GM12801 (cell line): Measurements from ENCODE around the gene APOBEC3B.
A peak's percentile ranks its signal among the peaks of the same experiment; 100 is the strongest.

ENCODE experiments used
- TF ChIP-seq, protein P1 (sequence below): IDR thresholded peaks from one replicate; pipeline ENCODE4 v1.5.1; 2011; ENCODE audit warnings: control low read depth; ENCODE audit not compliant: insufficient read length; ENCODE audit errors: extremely low read depth

Gene APOBEC3B

DNA sequence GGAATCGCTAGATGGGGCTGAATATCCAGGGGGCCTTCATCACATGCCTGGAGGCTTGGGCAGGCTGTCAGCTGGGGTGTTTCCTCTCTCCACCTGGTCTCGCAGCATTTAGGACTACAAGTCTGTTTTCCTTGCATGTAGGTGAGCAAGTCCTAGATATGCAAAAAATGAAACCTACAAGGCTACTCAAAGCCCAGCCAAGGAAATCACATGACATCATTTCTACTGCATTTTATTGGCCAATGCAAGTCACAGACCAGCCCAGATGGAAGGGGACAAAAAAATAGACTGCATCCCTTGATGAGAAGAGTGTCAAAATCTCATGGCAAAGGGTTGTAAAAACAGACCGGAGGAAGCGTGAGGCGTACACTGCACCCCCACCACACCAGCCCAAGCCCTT, 9.6 kb upstream of the APOBEC3B start:
- TF ChIP-seq, protein P1, sequence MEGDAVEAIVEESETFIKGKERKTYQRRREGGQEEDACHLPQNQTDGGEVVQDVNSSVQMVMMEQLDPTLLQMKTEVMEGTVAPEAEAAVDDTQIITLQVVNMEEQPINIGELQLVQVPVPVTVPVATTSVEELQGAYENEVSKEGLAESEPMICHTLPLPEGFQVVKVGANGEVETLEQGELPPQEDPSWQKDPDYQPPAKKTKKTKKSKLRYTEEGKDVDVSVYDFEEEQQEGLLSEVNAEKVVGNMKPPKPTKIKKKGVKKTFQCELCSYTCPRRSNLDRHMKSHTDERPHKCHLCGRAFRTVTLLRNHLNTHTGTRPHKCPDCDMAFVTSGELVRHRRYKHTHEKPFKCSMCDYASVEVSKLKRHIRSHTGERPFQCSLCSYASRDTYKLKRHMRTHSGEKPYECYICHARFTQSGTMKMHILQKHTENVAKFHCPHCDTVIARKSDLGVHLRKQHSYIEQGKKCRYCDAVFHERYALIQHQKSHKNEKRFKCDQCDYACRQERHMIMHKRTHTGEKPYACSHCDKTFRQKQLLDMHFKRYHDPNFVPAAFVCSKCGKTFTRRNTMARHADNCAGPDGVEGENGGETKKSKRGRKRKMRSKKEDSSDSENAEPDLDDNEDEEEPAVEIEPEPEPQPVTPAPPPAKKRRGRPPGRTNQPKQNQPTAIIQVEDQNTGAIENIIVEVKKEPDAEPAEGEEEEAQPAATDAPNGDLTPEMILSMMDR = no peak

DNA sequence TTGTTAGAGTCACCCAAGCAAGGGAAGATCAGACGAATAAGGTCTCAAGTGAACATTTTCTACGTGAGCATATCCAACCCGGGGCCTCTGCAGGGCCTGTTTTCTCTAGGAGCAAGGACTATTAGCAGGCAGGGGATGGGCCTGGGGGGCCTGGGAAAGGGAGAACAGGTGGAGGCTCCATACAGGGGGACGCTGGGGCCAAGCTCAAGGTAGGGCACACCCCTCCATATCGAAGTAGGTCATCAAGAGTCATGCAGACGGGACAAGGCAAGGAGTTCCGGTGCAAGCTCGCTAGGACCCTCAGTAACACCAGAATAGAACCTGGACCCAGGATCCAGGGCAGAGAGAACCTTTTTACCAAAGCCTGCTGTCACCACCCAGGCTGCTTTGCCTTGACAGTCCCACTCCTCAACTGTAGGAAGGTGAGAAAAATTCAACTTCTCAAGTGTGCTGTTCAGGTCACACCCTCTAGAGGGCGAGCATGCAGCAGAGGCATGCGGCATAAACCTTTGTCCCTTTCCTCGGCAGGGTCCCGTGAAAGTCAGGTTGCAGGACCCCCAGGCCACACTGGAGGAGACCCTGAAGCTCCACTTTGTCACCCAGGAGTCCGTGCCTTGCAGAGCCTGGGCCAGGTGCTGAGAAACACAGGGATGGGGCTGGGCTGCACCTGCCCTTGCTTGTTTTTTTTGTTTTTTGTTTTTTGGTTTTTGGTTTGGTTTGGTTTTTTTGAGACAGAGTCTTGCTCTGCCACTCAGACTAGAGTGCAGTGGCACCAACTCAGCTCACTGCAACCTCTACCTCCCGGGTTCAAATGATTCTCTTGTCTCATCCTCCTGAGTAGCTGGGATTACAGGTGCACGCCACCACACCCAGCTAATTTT, 8.6 kb upstream of the APOBEC3B start:
- TF ChIP-seq, protein P1 = peak; percentile 37

DNA sequence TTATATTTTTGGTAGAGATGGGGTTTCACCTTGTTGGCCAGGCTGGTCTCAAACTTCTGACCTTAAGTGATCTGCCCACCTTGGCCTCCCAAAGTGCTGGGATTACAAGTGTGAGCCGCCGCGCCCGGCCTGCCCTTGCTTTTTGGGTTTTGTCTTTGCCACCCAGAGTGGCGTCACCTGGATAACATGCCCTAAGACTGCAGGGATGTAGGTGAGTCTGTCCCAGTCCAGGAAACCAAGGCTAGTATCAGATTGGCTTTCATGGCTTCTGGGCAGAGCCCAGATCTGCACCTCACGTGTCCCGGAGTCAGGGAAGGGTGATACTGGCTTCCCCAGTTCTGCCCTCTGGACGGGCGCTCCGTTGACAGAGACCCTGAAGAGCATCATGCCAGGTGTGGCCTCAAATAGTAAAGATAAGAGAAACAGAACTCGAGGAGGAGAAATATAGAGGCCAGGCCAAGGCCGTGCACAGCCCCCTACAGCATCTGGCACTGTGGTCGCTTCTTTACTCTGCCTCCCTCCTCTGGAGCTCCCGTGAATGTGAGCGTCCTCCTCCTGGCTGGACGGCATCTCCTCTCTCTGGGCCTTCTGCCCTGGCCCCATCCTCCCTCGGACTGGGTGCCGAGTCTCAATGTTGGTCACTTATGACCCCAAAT, 7.8 kb upstream of the APOBEC3B start:
- TF ChIP-seq, protein P1 = no peak

DNA sequence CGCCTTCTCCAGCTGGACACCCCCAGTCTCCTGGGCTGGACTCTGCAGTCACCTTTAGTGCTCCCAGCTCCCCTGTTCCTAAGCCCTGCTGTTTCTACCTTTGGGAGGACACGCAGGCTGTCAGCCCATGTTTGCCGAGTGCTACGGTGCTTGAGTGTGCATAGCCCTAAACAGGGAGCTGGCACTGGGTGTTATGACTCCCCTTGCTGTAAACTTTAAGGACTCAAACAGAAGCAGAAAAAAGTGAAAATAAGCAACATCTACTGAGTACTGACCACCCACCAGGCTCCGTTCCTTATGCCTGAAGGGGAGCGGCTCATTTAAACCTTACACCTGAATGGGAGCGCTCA, 7.3 kb upstream of the APOBEC3B start:
- TF ChIP-seq, protein P1 = no peak

DNA sequence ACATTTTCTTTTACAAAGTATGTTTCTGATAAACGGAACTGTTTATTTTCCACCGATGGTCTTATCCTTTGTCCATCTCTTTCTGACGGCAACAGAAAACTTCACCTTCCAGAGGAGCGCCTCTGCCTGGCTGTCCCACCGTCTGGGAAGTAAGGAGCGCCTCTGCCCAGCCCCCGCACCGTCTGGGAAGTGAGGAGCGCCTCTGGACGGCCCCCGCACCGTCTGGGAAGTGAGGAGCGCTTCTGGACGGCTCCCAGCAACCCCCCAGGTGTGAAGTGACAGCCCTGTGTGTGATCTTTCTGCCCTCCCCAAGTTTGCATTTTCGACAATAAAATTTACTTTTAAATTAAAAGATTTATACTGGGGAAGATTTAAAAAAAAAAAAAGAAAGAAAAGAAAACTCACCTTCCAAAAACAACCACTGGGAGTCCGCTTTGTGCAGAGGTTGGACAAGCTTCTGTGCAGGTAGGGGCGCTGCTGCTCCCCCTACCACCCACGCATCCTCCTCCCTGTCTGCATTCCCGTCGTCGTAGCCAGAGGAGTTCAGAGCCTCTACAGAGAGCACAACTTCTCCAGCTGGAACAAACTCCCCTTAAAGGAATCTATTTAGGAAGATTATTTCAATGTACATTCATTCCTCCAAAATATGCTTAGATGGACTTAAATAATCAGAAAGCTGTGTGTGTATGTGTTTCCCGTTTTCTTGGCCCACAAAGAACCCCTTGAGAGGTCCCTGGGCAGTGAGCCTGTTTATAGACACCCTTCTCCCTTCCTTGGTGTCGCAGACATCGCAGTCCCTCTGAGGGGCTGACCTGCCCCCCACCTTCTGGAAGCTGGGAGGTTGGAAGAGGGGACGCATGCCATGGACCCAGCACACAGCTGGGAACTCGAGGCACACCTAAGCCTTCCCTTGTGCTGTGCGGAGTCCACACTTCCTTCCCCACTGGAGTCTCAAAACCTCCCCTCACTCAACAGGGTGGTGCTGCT, 849 bp upstream of the APOBEC3B start:
- TF ChIP-seq, protein P1 = no peak

DNA sequence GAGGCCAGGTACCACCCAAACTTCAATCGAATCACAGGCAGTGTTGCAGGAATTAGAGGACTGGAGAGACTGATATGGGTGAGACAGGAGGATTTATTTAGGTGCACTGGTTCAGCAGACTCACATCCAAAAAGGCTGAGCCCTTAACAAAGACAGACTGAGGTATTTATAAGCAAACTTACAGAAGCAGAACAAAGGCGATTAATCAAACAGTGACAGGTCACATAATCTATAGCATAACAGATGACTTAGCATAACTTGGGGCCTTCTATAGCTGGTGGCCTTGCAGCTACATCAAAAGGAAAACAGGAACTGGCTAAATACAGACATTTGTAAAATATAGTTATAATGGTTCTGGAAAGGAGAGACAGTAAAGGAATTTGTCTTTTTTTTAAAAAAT, 2.1 kb downstream of the APOBEC3B start:
- TF ChIP-seq, protein P1 = no peak

DNA sequence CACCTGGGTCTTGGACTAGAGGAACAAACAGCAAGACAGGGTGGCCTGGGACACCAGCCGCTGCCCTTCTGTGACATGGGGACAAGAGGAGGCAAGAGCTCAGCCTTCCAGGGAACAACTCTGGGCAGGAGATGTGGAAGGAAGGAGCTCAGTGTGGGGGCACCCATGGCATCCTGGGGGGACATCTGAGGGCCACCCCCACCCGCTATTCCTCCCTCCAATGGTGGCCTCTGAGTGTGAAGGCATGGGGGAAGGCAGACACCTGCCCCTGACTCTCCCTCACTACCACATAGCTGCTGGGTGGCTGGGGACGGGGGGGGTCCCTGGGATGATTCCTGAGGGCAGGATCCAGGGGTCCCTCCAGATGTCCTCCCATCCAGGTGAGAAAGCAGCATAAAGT, 4.5 kb downstream of the APOBEC3B start:
- TF ChIP-seq, protein P1 = no peak
